SJCRH30 (cell line): ENCODE measurements around the gene FCAMR. TPM values are rescaled to one million over a fixed set of nuclear protein-coding genes. Genes with fewer than 3 reads are reported as not detected.
A peak's percentile ranks its signal among the peaks of the same experiment; 100 is the strongest.

Source experiments
- DNase-seq, 2 experiments: peaks; one replicate each; pipeline ENCODE4 v3.0.0-alpha.2; 2015 to 2020
- H3K27ac ChIP-seq: fragments of 250-450 bp; sonication (Bioruptor Pico); 2 replicates; pipeline ENCODE4 v1.5.1; 2020; ENCODE audit warnings: mild to moderate bottlenecking, moderate library complexity
- H3K27me3 ChIP-seq: fragments of 250-450 bp; sonication (Bioruptor Pico); 2 replicates; pipeline ENCODE4 v1.5.1; 2020; ENCODE audit warnings: mild to moderate bottlenecking, moderate library complexity
- H3K36me3 ChIP-seq: fragments of 250-450 bp; sonication (Bioruptor Pico); 2 replicates; pipeline ENCODE4 v1.5.1; 2020; ENCODE audit warnings: mild to moderate bottlenecking, moderate library complexity
- H3K4me1 ChIP-seq: fragments of 250-450 bp; sonication (Bioruptor Pico); 2 replicates; pipeline ENCODE4 v1.5.1; 2020; ENCODE audit warnings: mild to moderate bottlenecking, moderate library complexity
- H3K4me3 ChIP-seq: fragments of 250-450 bp; sonication (Bioruptor Pico); 2 replicates; pipeline ENCODE4 v1.5.1; 2020; ENCODE audit warnings: mild to moderate bottlenecking, moderate library complexity
- H3K9me3 ChIP-seq: fragments of 250-450 bp; sonication (Bioruptor Pico); replicated peaks from 2 replicates; pipeline ENCODE4 v1.5.1; 2020; ENCODE audit warnings: mild to moderate bottlenecking, moderate library complexity
- total RNA-seq: library from RNA; depleted of rRNA; stranded (reverse); fragments of >200 nt; shearing (Covaris generic); gene quantifications from 2 replicates; pipeline ENCODE4 v1.2.3, GENCODE V29; 2014; rRNA removed

Gene FCAMR
- not detected in 2 replicates for total RNA-seq

- Histone ChIP-seq H3K4me3 (no peak within 1 kb of the TSS), H3K27me3 (peaks cover 3% of the 10 kb centered on the region; the same call in 1 of the 2 replicates), H3K27ac (no peak within 1 kb of the TSS), H3K9me3 (no peaks in the 10 kb centered on the region), H3K4me1 (no peaks in the 10 kb centered on the region), H3K36me3 (no peaks in the 10 kb centered on the region)
- no peak for DNase-seq
These were observed at the start of gene FCAMR for GRCh38 chr1:206970446-206970845. TSS of gene FCAMR (minus strand) at chr1:206970460. CDS start at chr1:206970125, 335 bp downstream.

- no peaks in the 10 kb centered on the region for H3K4me1 ChIP-seq
- no peaks in the 10 kb centered on the region for H3K36me3 ChIP-seq
- H3K9me3 ChIP-seq = no peaks in the 10 kb centered on the region
- no peak overlapping the region for H3K4me3 ChIP-seq
- peaks cover 18% of the 10 kb centered on the region; the same call in 1 of the 2 replicates for H3K27me3 ChIP-seq
- no peak for DNase-seq
- no peak overlapping the region for H3K27ac ChIP-seq
These were observed 49.4 kb upstream of the FCAMR start for GRCh38 chr1:207019661-207020060.

GRCh38 chr1:207019161-207019560, 48.9 kb upstream of the FCAMR start:
- DNase-seq = no peak
- H3K27ac ChIP-seq = no peak overlapping the region
- H3K4me3 ChIP-seq = no peak overlapping the region
- no peaks in the 10 kb centered on the region for H3K36me3 ChIP-seq
- peaks cover 18% of the 10 kb centered on the region; the same call in 1 of the 2 replicates for H3K27me3 ChIP-seq
- no peaks in the 10 kb centered on the region for H3K4me1 ChIP-seq
- H3K9me3 ChIP-seq = no peaks in the 10 kb centered on the region

- Histone ChIP-seq H3K27me3 (peaks cover 18% of the 10 kb centered on the region; the same call in 1 of the 2 replicates), H3K4me1 (no peaks in the 10 kb centered on the region), H3K4me3 (no peak overlapping the region), H3K36me3 (no peaks in the 10 kb centered on the region), H3K27ac (no peak overlapping the region), H3K9me3 (no peaks in the 10 kb centered on the region)
- DNase-seq = no peak
These were observed 48.4 kb upstream of the FCAMR start for GRCh38 chr1:207018707-207019106.

GRCh38 chr1:207017615-207018559, 47.6 kb upstream of the FCAMR start:
- Histone ChIP-seq H3K4me3 (no peak overlapping the region), H3K27ac (no peak overlapping the region), H3K27me3 (peaks cover 14% of the 10 kb centered on the region; the same call in 1 of the 2 replicates), H3K36me3 (no peaks in the 10 kb centered on the region), H3K4me1 (no peaks in the 10 kb centered on the region), H3K9me3 (no peaks in the 10 kb centered on the region)
- peak in 1 of 2 experiments; percentile 29 for DNase-seq

- Histone ChIP-seq H3K36me3 (no peaks in the 10 kb centered on the region), H3K4me1 (no peaks in the 10 kb centered on the region), H3K9me3 (no peaks in the 10 kb centered on the region), H3K4me3 (no peak overlapping the region), H3K27ac (no peak overlapping the region), H3K27me3 (peaks cover 7% of the 10 kb centered on the region; the same call in 1 of the 2 replicates)
- DNase-seq = no peak
These were observed 45.5 kb upstream of the FCAMR start for GRCh38 chr1:207015791-207016190.

GRCh38 chr1:207014728-207015127, 44.5 kb upstream of the FCAMR start:
- Histone ChIP-seq H3K9me3 (no peaks in the 10 kb centered on the region), H3K36me3 (no peaks in the 10 kb centered on the region), H3K4me1 (no peaks in the 10 kb centered on the region), H3K27ac (no peak overlapping the region), H3K4me3 (no peak overlapping the region), H3K27me3 (peaks cover 2% of the 10 kb centered on the region; the same call in 1 of the 2 replicates)
- DNase-seq = no peak

GRCh38 chr1:207013321-207014085, 43.2 kb upstream of the FCAMR start:
- no peak for DNase-seq
- H3K4me1 ChIP-seq = no peaks in the 10 kb centered on the region
- H3K4me3 ChIP-seq = no peak overlapping the region
- H3K27ac ChIP-seq = no peak overlapping the region
- H3K9me3 ChIP-seq = no peaks in the 10 kb centered on the region
- H3K27me3 ChIP-seq = no peaks in the 10 kb centered on the region
- H3K36me3 ChIP-seq = no peaks in the 10 kb centered on the region

GRCh38 chr1:207010726-207011125, 40.5 kb upstream of the FCAMR start:
- no peak overlapping the region for H3K4me3 ChIP-seq
- peaks cover 6% of the 10 kb centered on the region; the same call in 1 of the 2 replicates for H3K4me1 ChIP-seq
- no peaks in the 10 kb centered on the region for H3K27me3 ChIP-seq
- peaks cover 7% of the 10 kb centered on the region for H3K9me3 ChIP-seq
- no peak overlapping the region for H3K27ac ChIP-seq
- H3K36me3 ChIP-seq = no peaks in the 10 kb centered on the region
- DNase-seq = no peak

GRCh38 chr1:207009945-207010344, 39.7 kb upstream of the FCAMR start:
- H3K36me3 ChIP-seq = no peaks in the 10 kb centered on the region
- peaks cover 6% of the 10 kb centered on the region; the same call in 1 of the 2 replicates for H3K4me1 ChIP-seq
- DNase-seq = no peak
- peaks cover 7% of the 10 kb centered on the region for H3K9me3 ChIP-seq
- no peak overlapping the region for H3K4me3 ChIP-seq
- no peaks in the 10 kb centered on the region for H3K27me3 ChIP-seq
- H3K27ac ChIP-seq = no peak overlapping the region

- no peaks in the 10 kb centered on the region for H3K27me3 ChIP-seq
- H3K4me1 ChIP-seq = peaks cover 6% of the 10 kb centered on the region; the same call in 1 of the 2 replicates
- peaks cover 7% of the 10 kb centered on the region for H3K9me3 ChIP-seq
- H3K27ac ChIP-seq = no peak overlapping the region
- no peaks in the 10 kb centered on the region for H3K36me3 ChIP-seq
- no peak for DNase-seq
- H3K4me3 ChIP-seq = no peak overlapping the region
These were observed 39.1 kb upstream of the FCAMR start for GRCh38 chr1:207009182-207009850.

GRCh38 chr1:207007352-207008033, 37.2 kb upstream of the FCAMR start:
- Histone ChIP-seq H3K27ac (peak overlapping the region; percentile 46), H3K4me3 (no peak overlapping the region)
- peak; percentile 72 to 73 for DNase-seq

GRCh38 chr1:207006914-207007313, 36.7 kb upstream of the FCAMR start:
- H3K36me3 ChIP-seq = no peaks in the 10 kb centered on the region
- peak overlapping the region; percentile 46 for H3K27ac ChIP-seq
- H3K4me1 ChIP-seq = peaks cover 6% of the 10 kb centered on the region; the same call in 1 of the 2 replicates
- H3K9me3 ChIP-seq = peaks cover 7% of the 10 kb centered on the region
- DNase-seq = no peak
- H3K4me3 ChIP-seq = no peak overlapping the region
- H3K27me3 ChIP-seq = no peaks in the 10 kb centered on the region

More at GRCh38 chr1:207007352-207008033, 37.2 kb upstream of the FCAMR start:
- no peaks in the 10 kb centered on the region for H3K27me3 ChIP-seq
- peaks cover 7% of the 10 kb centered on the region for H3K9me3 ChIP-seq
- peaks cover 6% of the 10 kb centered on the region; the same call in 1 of the 2 replicates for H3K4me1 ChIP-seq
- H3K36me3 ChIP-seq = no peaks in the 10 kb centered on the region

- Histone ChIP-seq H3K27me3 (no peaks in the 10 kb centered on the region), H3K4me3 (no peak overlapping the region), H3K36me3 (no peaks in the 10 kb centered on the region), H3K9me3 (peaks cover 7% of the 10 kb centered on the region), H3K27ac (no peak overlapping the region), H3K4me1 (peaks cover 6% of the 10 kb centered on the region; the same call in 1 of the 2 replicates)
- DNase-seq = no peak
These were observed 35.8 kb upstream of the FCAMR start for GRCh38 chr1:207006083-207006482.
